NCI-H2196 treated with DMSO at 0.1 percent for 48 hours (cell line): ENCODE measurements around the gene NEK7.
"Not testable (repeated sequence)": the region's sequence is repeated elsewhere in the genome, so short reads cannot be mapped to it uniquely, and the experiment has no call there.

ENCODE experiments used
- DNase-seq: peaks from one replicate; lab custom pipeline; 2025; ENCODE audit not compliant: unreplicated experiment; lab: John Stamatoyannopoulos, UW

Gene NEK7

DNA sequence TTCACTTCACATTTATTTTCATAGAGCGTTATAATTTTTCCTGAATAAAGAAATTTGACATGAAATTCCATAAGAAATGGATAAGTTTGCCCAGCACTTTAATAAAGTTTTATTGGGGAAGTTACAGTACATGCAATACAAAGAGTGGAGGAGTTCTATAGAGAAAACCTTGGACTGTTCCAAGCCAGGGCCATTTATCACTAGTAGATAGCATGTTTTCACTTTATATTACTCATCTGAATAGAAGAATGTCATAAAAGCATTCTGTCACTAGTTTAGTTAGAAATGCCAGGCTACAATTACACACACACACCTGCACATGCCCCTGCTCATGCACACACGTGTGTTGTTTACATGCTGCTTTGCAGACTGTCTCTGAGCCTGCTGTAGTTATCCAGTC, 123.3 kb downstream of the NEK7 start:
- no peak for DNase-seq

DNA sequence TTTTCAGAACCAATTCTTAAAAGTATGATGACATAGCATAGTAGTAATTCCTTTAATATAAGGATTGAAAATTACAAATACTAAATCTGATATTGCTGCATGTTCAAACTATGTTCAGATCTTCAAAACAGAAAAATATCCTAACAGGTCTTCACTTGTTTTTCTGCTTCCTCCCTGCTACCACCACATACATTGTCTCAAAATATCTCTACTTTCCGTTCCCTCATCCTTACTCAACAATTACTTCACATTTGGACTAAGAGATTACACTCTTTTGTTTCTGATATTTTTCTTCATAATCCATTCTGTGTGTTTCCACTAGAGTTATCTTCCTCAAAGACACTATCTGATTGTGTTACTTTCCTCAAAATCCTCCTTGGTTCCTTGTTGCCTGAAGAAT, 125.1 kb downstream of the NEK7 start:
- DNase-seq = no peak

- DNase-seq = no peak
Observed at GRCh38 chr1:198283222-198283621, 126.4 kb downstream of the NEK7 start.

DNA sequence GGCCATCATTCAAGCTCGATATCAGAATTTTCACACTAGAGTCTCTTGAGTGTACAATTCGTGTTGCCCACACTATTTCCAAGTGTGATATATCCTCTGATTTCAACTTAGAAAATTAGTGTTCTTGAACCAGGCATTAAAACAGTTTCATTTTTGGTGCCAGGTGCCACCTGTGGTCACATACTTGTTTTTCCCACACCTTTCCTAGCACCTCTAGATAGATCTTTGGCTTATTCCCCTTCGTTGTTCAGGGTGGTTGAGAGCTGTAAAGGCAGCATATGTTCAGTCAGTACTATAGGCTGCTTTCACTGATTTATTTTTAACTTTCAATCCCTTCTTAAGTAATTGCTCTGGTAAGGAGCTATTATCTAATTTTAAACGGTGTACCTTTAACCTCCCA, 131.1 kb downstream of the NEK7 start:
- DNase-seq = no peak

GRCh38 chr1:198290089-198290683, 133.4 kb downstream of the NEK7 start:
- DNase-seq = no peak

- DNase-seq = no peak
Observed at GRCh38 chr1:198291036-198291435, 134.2 kb downstream of the NEK7 start.

DNA sequence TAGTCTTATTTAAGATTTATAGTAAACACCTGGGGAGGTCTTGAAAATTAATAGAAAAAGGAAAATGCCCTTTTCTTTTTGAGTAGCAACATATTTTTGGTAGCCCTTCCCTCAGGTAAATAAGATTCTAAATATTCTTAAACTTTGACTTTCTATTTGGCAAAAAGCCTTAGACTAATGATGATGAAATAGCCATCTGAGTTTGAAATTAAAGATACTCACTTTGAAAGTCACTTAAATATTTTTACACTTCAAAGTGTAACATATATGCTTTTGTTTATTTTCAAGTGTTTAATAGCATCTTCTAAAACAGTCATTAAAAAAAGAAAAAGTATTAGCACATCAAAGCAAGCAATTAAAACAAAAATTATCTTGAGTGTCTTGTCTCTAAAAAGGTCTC, 135.1 kb downstream of the NEK7 start:
- DNase-seq = no peak

DNA sequence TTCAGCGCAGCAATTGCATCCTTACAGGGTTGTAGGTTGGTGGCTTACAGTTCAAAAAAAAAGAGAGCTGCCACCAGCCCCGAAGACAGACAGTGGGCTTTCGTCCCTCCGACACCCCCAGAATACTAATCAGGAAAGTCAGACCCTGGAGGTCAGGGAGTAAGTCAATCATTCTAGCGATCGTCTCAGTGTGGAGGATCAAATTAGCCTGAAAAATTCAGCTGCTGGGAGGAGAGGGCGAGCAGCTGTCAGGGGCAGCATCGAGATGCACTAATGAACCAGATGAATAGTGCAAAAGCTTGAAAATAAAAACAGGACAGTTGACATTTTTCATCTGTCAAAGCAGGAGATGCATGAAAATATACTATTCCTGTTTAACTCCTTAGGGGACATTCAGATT, 138.4 kb downstream of the NEK7 start:
- no peak for DNase-seq

DNA sequence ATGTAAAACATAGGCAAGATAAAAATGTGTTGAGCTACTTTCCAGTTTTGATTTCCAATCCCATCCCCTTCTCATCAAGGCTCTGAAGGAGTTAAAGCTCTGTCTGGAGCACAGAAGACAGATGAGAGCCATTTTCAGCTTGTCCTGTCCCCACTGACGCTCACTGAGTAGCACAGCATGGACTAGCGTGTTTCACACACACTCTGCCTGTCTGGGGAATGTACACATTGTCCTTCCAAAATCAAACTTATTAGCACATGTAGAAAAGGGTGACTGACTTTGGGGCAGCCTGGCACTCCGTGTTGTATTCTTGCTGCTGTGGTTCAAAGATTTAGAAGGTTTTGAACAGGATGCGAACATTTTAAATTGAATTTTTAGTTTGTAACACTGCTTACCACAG, 139.2 kb downstream of the NEK7 start:
- DNase-seq = no peak

DNA sequence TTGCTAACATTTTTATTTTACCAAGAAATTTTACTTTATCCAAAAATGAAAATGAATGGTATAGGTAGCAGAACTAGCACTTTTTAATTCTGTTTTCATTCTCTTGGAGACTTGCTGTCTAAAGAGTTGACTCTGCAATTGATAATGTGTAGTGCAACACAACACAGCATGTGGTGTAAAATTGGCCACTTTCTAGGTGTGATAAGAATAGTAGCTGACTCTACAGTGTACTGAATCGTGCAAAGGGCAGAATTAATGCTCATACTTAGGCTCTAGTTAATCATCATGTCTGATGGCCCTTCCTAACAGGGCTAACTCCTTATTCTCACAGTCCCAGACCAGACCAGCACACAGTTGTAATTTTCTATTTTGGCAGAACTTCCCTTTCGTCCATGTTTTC, 140.5 kb downstream of the NEK7 start:
- no peak for DNase-seq

GRCh38 chr1:198298640-198299039, 141.8 kb downstream of the NEK7 start:
- no peak for DNase-seq

- DNase-seq = no peak
Observed at GRCh38 chr1:198300451-198300850, 143.7 kb downstream of the NEK7 start.

GRCh38 chr1:198304431-198304830, 147.6 kb downstream of the NEK7 start:
- DNase-seq = no peak

GRCh38 chr1:198314817-198315216, 158.0 kb downstream of the NEK7 start:
- not testable (repeated sequence) for DNase-seq

- DNase-seq = not testable (repeated sequence)
Observed at GRCh38 chr1:198315331-198315730, 158.5 kb downstream of the NEK7 start.

- DNase-seq = no peak
Observed at GRCh38 chr1:198316546-198317100, 159.8 kb downstream of the NEK7 start.

GRCh38 chr1:198318085-198318484, 161.3 kb downstream of the NEK7 start:
- DNase-seq = no peak

GRCh38 chr1:198320759-198321158, 164.0 kb downstream of the NEK7 start:
- no peak for DNase-seq

GRCh38 chr1:198326232-198326631, 169.4 kb downstream of the NEK7 start:
- DNase-seq = no peak

- no peak for DNase-seq
Observed at GRCh38 chr1:198326915-198327314, 170.1 kb downstream of the NEK7 start.

DNA sequence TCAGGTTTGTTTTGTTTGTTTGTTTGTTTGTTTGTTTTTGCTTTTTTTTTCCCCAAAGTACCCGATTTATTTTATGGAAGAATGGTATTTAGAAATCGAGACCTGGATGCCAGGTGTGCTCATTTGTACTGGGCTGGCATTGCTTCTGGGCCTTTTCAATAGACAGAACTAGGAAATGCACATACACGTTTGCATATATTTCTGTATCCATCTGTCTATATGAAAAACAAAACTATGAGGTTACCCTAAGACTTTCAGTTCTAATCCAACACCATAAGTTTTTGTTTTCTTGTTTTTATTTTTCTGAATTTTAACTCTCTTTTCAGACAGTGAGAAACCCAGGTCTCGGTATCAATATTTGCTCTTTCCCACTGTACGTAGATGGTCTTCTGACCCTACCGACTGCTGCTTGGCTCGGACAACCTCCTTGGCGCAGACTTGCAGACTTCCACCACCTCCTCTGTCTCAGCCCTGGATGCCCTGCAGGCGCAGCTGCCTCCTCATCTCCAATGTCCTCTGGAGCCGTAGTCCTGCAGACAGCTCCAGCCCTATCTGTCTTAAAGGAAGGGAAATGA, 171.7 kb downstream of the NEK7 start:
- no peak for DNase-seq

GRCh38 chr1:198330982-198331615, 174.3 kb downstream of the NEK7 start:
- no peak for DNase-seq
